H1 (cell line): ENCODE results near the gene PCDHGB3. TPM values are rescaled to one million over a fixed set of nuclear protein-coding genes. Genes with fewer than 3 reads are reported as not detected.
"Not testable (repeated sequence)": the region's sequence is repeated elsewhere in the genome, so short reads cannot be mapped to it uniquely, and the experiment has no call there.

Source experiments
- CTCF ChIA-PET: fragments of 300-600 bp; sonication (Branson Sonifier 250); formaldehyde crosslinking; loops from one replicate; lab custom pipeline; 2021; ENCODE audit not compliant: partially characterized antibody; lab: Charles Lee
- POLR2A ChIA-PET: fragments of 300-600 bp; sonication (Branson Sonifier 250); formaldehyde crosslinking; loops from one replicate; lab custom pipeline; 2021; ENCODE audit warnings: inconsistent platforms; ENCODE audit not compliant: partially characterized antibody; lab: Charles Lee
- DNase-seq, 2 experiments: peaks; one replicate each; pipeline versions ENCODE4 v3.0.0 to v3.0.0-alpha.2; 2010 to 2022; ENCODE audit warnings: low spot score in 2 of 2, low read depth in 1 of 2, mixed read lengths in 1 of 2
- FAIRE-seq: peaks from 2 replicates; lab custom pipeline; 2011; peaks lifted over from hg19 to GRCh38; lab: Jason Lieb, UNC
- H2AFZ ChIP-seq: 2 replicates; pipeline ENCODE4 v1.8.1; 2012; ENCODE audit warnings: low read length, inconsistent platforms
- H2AK5ac ChIP-seq: 2 replicates; pipeline ENCODE4 v1.6.1; 2013; ENCODE audit warnings: low read depth, low read length
- H2BK120ac ChIP-seq: replicated peaks from 2 replicates; pipeline ENCODE3; 2013; ENCODE audit warnings: low read depth, low read length, inconsistent platforms
- H2BK12ac ChIP-seq: 2 replicates; pipeline ENCODE4 v1.6.1; 2013; ENCODE audit warnings: low read depth, low read length
- H2BK15ac ChIP-seq: 2 replicates; pipeline ENCODE4 v1.6.1; 2013; ENCODE audit warnings: low read length
- H2BK20ac ChIP-seq: 2 replicates; pipeline ENCODE4 v1.6.1; 2013; ENCODE audit warnings: low read length
- H2BK5ac ChIP-seq: 2 replicates; pipeline ENCODE4 v1.6.1; 2013; ENCODE audit warnings: low read depth, low read length
- H3K14ac ChIP-seq: 2 replicates; pipeline ENCODE4 v1.6.1; 2013; ENCODE audit warnings: inconsistent platforms; ENCODE audit not compliant: insufficient read length
- H3K18ac ChIP-seq: 2 replicates; pipeline ENCODE4 v1.6.1; 2013; ENCODE audit warnings: low read length; ENCODE audit errors: extremely low read depth
- H3K23ac ChIP-seq: 2 replicates; pipeline ENCODE4 v1.6.1; 2013; ENCODE audit warnings: inconsistent platforms; ENCODE audit not compliant: insufficient read length
- H3K23me2 ChIP-seq: 2 replicates; pipeline ENCODE4 v1.6.1; 2013; ENCODE audit warnings: low read depth, low read length
- H3K27ac ChIP-seq: 2 replicates; pipeline ENCODE4 v1.6.1; 2011; ENCODE audit warnings: low read depth, low read length, inconsistent platforms
- H3K27me3 ChIP-seq, 4 experiments: replicated peaks in 1 of 4; 1 replicate in 1 of 4; 2 replicates in 3 of 4; pipeline versions ENCODE4 v1.6.1 to v1.8.1; 2011 to 2013; ENCODE audit warnings: low read length in 3 of 4, mild to moderate bottlenecking in 3 of 4, inconsistent platforms in 2 of 4, mixed read lengths in 2 of 4, moderate library complexity in 1 of 4; ENCODE audit not compliant: control insufficient read depth in 3 of 4, insufficient read depth in 3 of 4; ENCODE audit errors: extremely low read depth in 1 of 4
- H3K36me3 ChIP-seq, 4 experiments: 2 replicates each; pipeline versions ENCODE4 v1.6.1 to v1.8.1; 2011 to 2013; ENCODE audit warnings: mild to moderate bottlenecking in 4 of 4, low read length in 3 of 4, moderate library complexity in 2 of 4, control low read depth in 1 of 4, inconsistent platforms in 1 of 4; ENCODE audit not compliant: insufficient read depth in 4 of 4, control insufficient read depth in 2 of 4
- H3K4ac ChIP-seq: replicated peaks from 2 replicates; pipeline ENCODE3; 2013; ENCODE audit warnings: low read length, low read depth, mixed read lengths, inconsistent platforms; ENCODE audit not compliant: insufficient read length
- H3K4me1 ChIP-seq, 4 experiments: replicated peaks in 1 of 4; 1 replicate in 1 of 4; 2 replicates in 3 of 4; pipeline versions ENCODE4 v1.6.1 to v1.8.1; 2011 to 2013; ENCODE audit warnings: low read length in 3 of 4, inconsistent platforms in 2 of 4, mixed read lengths in 1 of 4; ENCODE audit not compliant: insufficient read depth in 4 of 4, control insufficient read depth in 3 of 4
- H3K4me2 ChIP-seq, 2 experiments: 2 replicates each; pipeline versions ENCODE4 v1.6.1 to v1.8.1; 2011 to 2013; ENCODE audit warnings: low read depth in 2 of 2, low read length in 2 of 2, control low read depth in 1 of 2, inconsistent platforms in 1 of 2, mild to moderate bottlenecking in 1 of 2; ENCODE audit not compliant: insufficient read depth in 1 of 2
- H3K4me3 ChIP-seq, 4 experiments: fragments of 200-600, 300-600 bp in 1 of 4; sonication (generic), shearing (Covaris generic), sonication (Bioruptor Twin) in 1 of 4; 2 replicates each; pipeline versions ENCODE4 v1.5.1 to v1.8.1; 2011 to 2016; ENCODE audit warnings: low read length in 4 of 4, low read depth in 3 of 4, control low read depth in 2 of 4, inconsistent platforms in 2 of 4, mild to moderate bottlenecking in 2 of 4, mixed read lengths in 1 of 4, moderate library complexity in 1 of 4; ENCODE audit not compliant: insufficient read depth in 2 of 4; ENCODE audit errors: extremely low read depth in 1 of 4
- H3K56ac ChIP-seq: replicated peaks from 2 replicates; pipeline ENCODE3; 2013; ENCODE audit warnings: low read depth, mild to moderate bottlenecking, mixed read lengths, low read length, inconsistent platforms; ENCODE audit not compliant: insufficient read length
- H3K79me1 ChIP-seq: 2 replicates; pipeline ENCODE4 v1.6.1; 2013; ENCODE audit warnings: low read depth, low read length, control low read depth
- H3K79me2 ChIP-seq, 2 experiments: 2 replicates each; pipeline versions ENCODE4 v1.6.1 to v1.8.1; 2012 to 2013; ENCODE audit warnings: low read length in 2 of 2, mild to moderate bottlenecking in 2 of 2, inconsistent platforms in 1 of 2; ENCODE audit not compliant: insufficient read depth in 2 of 2, control insufficient read depth in 1 of 2
- H3K9ac ChIP-seq, 4 experiments: replicated peaks in 1 of 4; 1 replicate in 1 of 4; 2 replicates in 3 of 4; pipeline versions ENCODE4 v1.6.1 to v1.8.1; 2011 to 2013; ENCODE audit warnings: low read depth in 3 of 4, low read length in 3 of 4, control low read depth in 2 of 4, mild to moderate bottlenecking in 2 of 4, moderate library complexity in 2 of 4, inconsistent platforms in 1 of 4; ENCODE audit errors: extremely low read depth in 1 of 4
- H3K9me3 ChIP-seq, 2 experiments: 2 replicates each; pipeline versions ENCODE4 v1.6.1 to v1.8.1; 2012 to 2013; ENCODE audit warnings: mild to moderate bottlenecking in 2 of 2, moderate library complexity in 2 of 2, control low read depth in 1 of 2, inconsistent platforms in 1 of 2, low read depth in 1 of 2, low read length in 1 of 2, mixed read lengths in 1 of 2; ENCODE audit not compliant: insufficient read depth in 2 of 2
- H4K20me1 ChIP-seq, 2 experiments: replicated peaks in 1 of 2; 2 replicates each; pipeline versions ENCODE3 to v1.8.1; 2011 to 2013; ENCODE audit warnings: inconsistent platforms in 2 of 2, low read length in 2 of 2, mild to moderate bottlenecking in 1 of 2; ENCODE audit not compliant: insufficient read depth in 2 of 2, control insufficient read depth in 1 of 2
- H4K5ac ChIP-seq: 2 replicates; pipeline ENCODE4 v1.6.1; 2013; ENCODE audit warnings: low read length, low read depth, mixed read lengths, inconsistent platforms; ENCODE audit not compliant: insufficient read length
- H4K8ac ChIP-seq: 2 replicates; pipeline ENCODE4 v1.8.0; 2013; ENCODE audit warnings: mild to moderate bottlenecking, moderate library complexity, low read length, inconsistent platforms; ENCODE audit not compliant: insufficient read depth; ENCODE audit errors: extremely low read depth
- H4K91ac ChIP-seq: replicated peaks from 2 replicates; pipeline ENCODE3; 2013; ENCODE audit warnings: low read length, mixed read lengths, inconsistent platforms; ENCODE audit not compliant: insufficient read length
- ASH2L ChIP-seq: fragments of 200-600, 300-600 bp; sonication (generic); IDR thresholded peaks from one replicate; pipeline ENCODE4 v1.7.1; 2017; ENCODE audit warnings: low read length
- NRF1 ChIP-seq: IDR thresholded peaks from 2 replicates; pipeline ENCODE4 v1.6.1; 2011; ENCODE audit warnings: mild to moderate bottlenecking, low read depth, low read length, improper control_type of control experiment
- RAD21 ChIP-seq, 2 experiments: IDR thresholded peaks in 1 of 2; conservative IDR thresholded peaks in 1 of 2; 2 replicates each; pipeline ENCODE4 v1.6.1; 2011; ENCODE audit warnings: low read depth in 2 of 2, low read length in 2 of 2, improper control_type of control experiment in 1 of 2, inconsistent platforms in 1 of 2, mild to moderate bottlenecking in 1 of 2, moderate library complexity in 1 of 2
- RBBP5 ChIP-seq: IDR thresholded peaks from 2 replicates; pipeline ENCODE4 v1.7.1; 2012; ENCODE audit warnings: low read depth, mild to moderate bottlenecking, inconsistent platforms, low read length, moderate library complexity, borderline replicate concordance
- SIN3A ChIP-seq, 2 experiments: IDR thresholded peaks in 1 of 2; conservative IDR thresholded peaks in 1 of 2; 2 replicates each; pipeline ENCODE4 v1.6.1; 2011 to 2012; ENCODE audit warnings: low read length in 2 of 2, improper control_type of control experiment in 1 of 2, low read depth in 1 of 2, mild to moderate bottlenecking in 1 of 2
- WGBS, 2 experiments: shearing (Covaris generic) in 1 of 2; methylation state at CpG; one replicate each; pipeline versions ENCODE4 v1.1.6 to v1.1.7; 2013 to 2015; ENCODE audit warnings: low lambda C conversion rate in 2 of 2, mixed read lengths in 2 of 2, inconsistent platforms in 1 of 2, low coverage in 1 of 2, missing lambda C conversion rate in 1 of 2; ENCODE audit not compliant: insufficient replicate concordance in 2 of 2, insufficient coverage in 1 of 2, insufficient read length in 1 of 2; ENCODE audit errors: extremely low coverage in 1 of 2, missing lambda C conversion rate in 1 of 2; 5-methylcytosine and 5-hydroxymethylcytosine counted together
- polyA plus RNA-seq, 7 experiments: library from polyadenylated mRNA; depleted of rRNA in 3 of 7; stranded (reverse) in 5 of 7; unstranded in 2 of 7; fragments of >200 nt in 5 of 7; fragments of 200-250 nt in 2 of 7; gene quantifications; 1 replicate in 5 of 7; 2 replicates in 1 of 7; 4 replicates in 1 of 7; pipeline versions ENCODE4 v1.2.1 to v1.2.3, GENCODE V29; 2011 to 2013; ENCODE audit warnings: missing spikeins in 2 of 7, mixed read lengths in 2 of 7
- total RNA-seq: library from RNA; stranded (reverse); fragmentation: NEBNext Ultra II Directional; extraction: Animal tissue kit (Norgen Biotek cat#: 25700); gene quantifications from 2 replicates; pipeline ENCODE4 v1.2.1, GENCODE V29; 2021
- TF ChIP-seq, protein P1 (sequence below): IDR thresholded peaks from 2 replicates; pipeline ENCODE4 v1.6.1; 2012; ENCODE audit warnings: inconsistent platforms
- TF ChIP-seq, protein P2 (sequence below), 3 experiments: IDR thresholded peaks; 1 replicate in 2 of 3; 2 replicates in 1 of 3; pipeline versions ENCODE4 v1.5.1 to v1.6.1; 2011; ENCODE audit warnings: low read length in 3 of 3, mild to moderate bottlenecking in 3 of 3, inconsistent platforms in 2 of 3, low read depth in 1 of 3, moderate library complexity in 1 of 3; ENCODE audit not compliant: insufficient read depth in 1 of 3; ENCODE audit errors: control extremely low read depth in 1 of 3

PCDHGB3 gene
- total and polyA plus RNA-seq, 2 of the 8 experiments (the other 6 are each of a cell fraction or from before 2014, with no cell fraction given), result 1.6 to 1.9 TPM

DNA sequence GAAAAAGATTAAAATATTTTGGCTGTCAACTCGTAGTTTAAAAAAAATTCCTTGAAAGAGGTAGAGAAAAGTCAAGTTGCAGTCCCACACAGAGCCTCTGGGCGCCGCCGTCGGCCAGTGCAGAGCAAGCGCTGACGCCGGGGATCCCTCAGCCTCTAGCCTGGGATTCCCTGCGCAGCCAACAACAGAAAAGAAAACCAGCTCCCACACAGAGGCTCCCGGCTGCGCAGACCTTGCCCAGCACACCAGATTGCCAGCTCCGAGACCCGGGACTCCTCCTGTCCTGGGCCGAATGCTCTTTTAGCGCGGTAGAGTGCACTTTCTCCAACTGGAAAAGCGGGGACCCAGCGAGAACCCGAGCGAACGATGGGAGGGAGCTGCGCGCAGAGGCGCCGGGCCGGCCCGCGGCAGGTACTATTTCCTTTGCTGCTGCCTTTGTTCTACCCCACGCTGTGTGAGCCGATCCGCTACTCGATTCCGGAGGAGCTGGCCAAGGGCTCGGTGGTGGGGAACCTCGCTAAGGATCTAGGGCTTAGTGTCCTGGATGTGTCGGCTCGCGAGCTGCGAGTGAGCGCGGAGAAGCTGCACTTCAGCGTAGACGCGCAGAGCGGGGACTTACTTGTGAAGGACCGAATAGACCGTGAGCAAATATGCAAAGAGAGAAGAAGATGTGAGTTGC lies 47.6 kb downstream of the PCDHGB3 start, which contains the start of gene PCDHGB7:
Gene PCDHGB7, plus strand, starts transcription at position 184 of the 679 bp plus-strand sequence. Its CDS starts 183 bp downstream, at position 367.
- FAIRE-seq, H2BK5ac ChIP-seq, H3K56ac ChIP-seq, H2BK15ac ChIP-seq, H3K23me2 ChIP-seq, H2AK5ac ChIP-seq, H2AFZ ChIP-seq, H2BK20ac ChIP-seq, H3K79me1 ChIP-seq, H3K4ac ChIP-seq, H3K18ac ChIP-seq, H3K79me2 ChIP-seq, H3K27ac ChIP-seq, H2BK120ac ChIP-seq, H2BK12ac ChIP-seq, H3K23ac ChIP-seq, H4K91ac ChIP-seq, H3K14ac ChIP-seq, H4K20me1 ChIP-seq, H4K5ac ChIP-seq, H3K4me1 ChIP-seq: not testable (repeated sequence)
- ChIA-PET CTCF (interaction anchor here (0.6 to 23.3 kb wide), 45 partner anchors 11 to 282 kb away, joined by 3 to 1236 read pairs (median 4); partner anchors contain the start of genes PCDHB12, PCDHB13, PCDHB14 and PCDHB15), POLR2A (interaction anchor here (0.6 to 1.4 kb wide), 6 partner anchors 61 to 140 kb away, joined by 3 to 5 read pairs (median 4); no protein-coding TSS in a partner anchor)
- H3K9me3 ChIP-seq, result peaks cover 26 to 30% of the 10 kb centered on the region in 2 experiments
- peak in 1 of 2 experiments; percentile 87 for DNase-seq
- H4K8ac ChIP-seq, result peak within 1 kb of the TSS; percentile 77
- H3K4me2 ChIP-seq, result peak within 1 kb of the TSS; percentile 60 to 65
- peaks cover 0 to 21% (median under 1%) of the 10 kb centered on the region in 4 experiments; a peak in 2 of 8 replicates for H3K36me3 ChIP-seq
- peak within 1 kb of the TSS in 3 of 4 experiments; percentile 34 to 56 (median 51); a peak in 5 of 7 replicates for H3K9ac ChIP-seq
- WGBS, 2 experiments, result 11% methylated on average over 35 of the region's 47 CpGs; no CpG with 5 or more reads in 1 of the 2 experiments
- peak within 1 kb of the TSS; percentile 48 to 73 (median 62) for H3K4me3 ChIP-seq
- peaks cover 0 to 12% (median 6%) of the 10 kb centered on the region in 4 experiments; a peak in 4 of 7 replicates for H3K27me3 ChIP-seq
- TF ChIP-seq ASH2L, result peak; percentile 95
- TF ChIP-seq RAD21 (IDR thresholded peaks at IDR 0.05 in 1 of 2, conservative IDR thresholded peaks at IDR 0.05 in 1 of 2; ENCODE audit: low read depth in 2 of 2, low read length in 2 of 2), result peak; percentile 93 to 94
- TF ChIP-seq NRF1, result peak; percentile 32
- peak; percentile 68 for TF ChIP-seq RBBP5
- TF ChIP-seq SIN3A (conservative IDR thresholded peaks at IDR 0.05 in 1 of 2, IDR thresholded peaks at IDR 0.05 in 1 of 2; ENCODE audit: low read depth in 1 of 2, low read length in 2 of 2), result 0 out of 4 replicates have a peak, but pooled peaks of 1 of the 2 experiments have one; percentile 52
- TF ChIP-seq, protein P1, sequence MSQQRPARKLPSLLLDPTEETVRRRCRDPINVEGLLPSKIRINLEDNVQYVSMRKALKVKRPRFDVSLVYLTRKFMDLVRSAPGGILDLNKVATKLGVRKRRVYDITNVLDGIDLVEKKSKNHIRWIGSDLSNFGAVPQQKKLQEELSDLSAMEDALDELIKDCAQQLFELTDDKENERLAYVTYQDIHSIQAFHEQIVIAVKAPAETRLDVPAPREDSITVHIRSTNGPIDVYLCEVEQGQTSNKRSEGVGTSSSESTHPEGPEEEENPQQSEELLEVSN, result peak; percentile 26; the same call in 1 of the 2 replicates
- TF ChIP-seq, protein P2, sequence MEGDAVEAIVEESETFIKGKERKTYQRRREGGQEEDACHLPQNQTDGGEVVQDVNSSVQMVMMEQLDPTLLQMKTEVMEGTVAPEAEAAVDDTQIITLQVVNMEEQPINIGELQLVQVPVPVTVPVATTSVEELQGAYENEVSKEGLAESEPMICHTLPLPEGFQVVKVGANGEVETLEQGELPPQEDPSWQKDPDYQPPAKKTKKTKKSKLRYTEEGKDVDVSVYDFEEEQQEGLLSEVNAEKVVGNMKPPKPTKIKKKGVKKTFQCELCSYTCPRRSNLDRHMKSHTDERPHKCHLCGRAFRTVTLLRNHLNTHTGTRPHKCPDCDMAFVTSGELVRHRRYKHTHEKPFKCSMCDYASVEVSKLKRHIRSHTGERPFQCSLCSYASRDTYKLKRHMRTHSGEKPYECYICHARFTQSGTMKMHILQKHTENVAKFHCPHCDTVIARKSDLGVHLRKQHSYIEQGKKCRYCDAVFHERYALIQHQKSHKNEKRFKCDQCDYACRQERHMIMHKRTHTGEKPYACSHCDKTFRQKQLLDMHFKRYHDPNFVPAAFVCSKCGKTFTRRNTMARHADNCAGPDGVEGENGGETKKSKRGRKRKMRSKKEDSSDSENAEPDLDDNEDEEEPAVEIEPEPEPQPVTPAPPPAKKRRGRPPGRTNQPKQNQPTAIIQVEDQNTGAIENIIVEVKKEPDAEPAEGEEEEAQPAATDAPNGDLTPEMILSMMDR (IDR thresholded peaks at IDR 0.05; ENCODE audit: control extremely low read depth in 1 of 3, insufficient read depth in 1 of 3, low read depth in 1 of 3, low read length in 3 of 3), result peak; percentile 76 to 96 (median 81)
